ENCODE results near the gene PRDM8. TPM values are rescaled to one million over a fixed set of nuclear protein-coding genes. Genes with fewer than 3 reads are reported as not detected.

Gene PRDM8
- total RNA-seq, 1 experiment from 2014 or later: 0.09 TPM

DNA sequence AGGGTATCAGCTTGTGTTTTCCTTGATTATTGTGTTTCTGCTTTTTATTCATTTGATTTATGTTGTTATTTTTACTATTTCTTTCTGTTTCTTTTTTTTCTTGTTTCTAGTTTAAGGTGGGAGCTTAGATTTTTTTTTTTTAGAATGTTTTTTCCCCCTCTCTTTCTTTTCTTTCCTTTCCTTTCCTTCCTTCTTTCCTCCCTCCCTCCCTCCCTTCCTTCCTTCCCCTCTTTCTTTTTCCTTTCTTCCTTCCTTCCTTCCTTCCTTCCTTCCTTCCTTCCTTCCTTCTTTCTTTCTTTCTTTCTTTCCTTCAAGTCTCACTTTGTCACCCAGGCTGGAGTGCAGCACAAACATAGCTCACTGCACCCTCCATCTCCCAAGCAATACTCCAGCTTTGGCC lies 31.4 kb upstream of the PRDM8 start:
- ChIA-PET CTCF (no interaction called here), POLR2A (ENCODE audit: low non-redundant PET) (no interaction called here)
- Histone ChIP-seq H3K9me3 (ENCODE audit: low read depth, low read length, poor library complexity, severe bottlenecking) (no peaks in the 10 kb centered on the region), H3K4me3 (ENCODE audit: low read depth, low read length, poor library complexity, severe bottlenecking) (no peak overlapping the region), H3K27me3 (replicated peaks; ENCODE audit: insufficient read depth, low read depth, low read length, poor library complexity) (no peaks in the 10 kb centered on the region), H3K4me1 (ENCODE audit: insufficient read depth, low read length, poor library complexity, severe bottlenecking) (no peaks in the 10 kb centered on the region), H3K27ac (ENCODE audit: low read depth, low read length, poor library complexity, severe bottlenecking) (no peak overlapping the region), H3K36me3 (ENCODE audit: insufficient read depth, low read length, poor library complexity, severe bottlenecking) (no peaks in the 10 kb centered on the region)
- TF ChIP-seq, protein P1, sequence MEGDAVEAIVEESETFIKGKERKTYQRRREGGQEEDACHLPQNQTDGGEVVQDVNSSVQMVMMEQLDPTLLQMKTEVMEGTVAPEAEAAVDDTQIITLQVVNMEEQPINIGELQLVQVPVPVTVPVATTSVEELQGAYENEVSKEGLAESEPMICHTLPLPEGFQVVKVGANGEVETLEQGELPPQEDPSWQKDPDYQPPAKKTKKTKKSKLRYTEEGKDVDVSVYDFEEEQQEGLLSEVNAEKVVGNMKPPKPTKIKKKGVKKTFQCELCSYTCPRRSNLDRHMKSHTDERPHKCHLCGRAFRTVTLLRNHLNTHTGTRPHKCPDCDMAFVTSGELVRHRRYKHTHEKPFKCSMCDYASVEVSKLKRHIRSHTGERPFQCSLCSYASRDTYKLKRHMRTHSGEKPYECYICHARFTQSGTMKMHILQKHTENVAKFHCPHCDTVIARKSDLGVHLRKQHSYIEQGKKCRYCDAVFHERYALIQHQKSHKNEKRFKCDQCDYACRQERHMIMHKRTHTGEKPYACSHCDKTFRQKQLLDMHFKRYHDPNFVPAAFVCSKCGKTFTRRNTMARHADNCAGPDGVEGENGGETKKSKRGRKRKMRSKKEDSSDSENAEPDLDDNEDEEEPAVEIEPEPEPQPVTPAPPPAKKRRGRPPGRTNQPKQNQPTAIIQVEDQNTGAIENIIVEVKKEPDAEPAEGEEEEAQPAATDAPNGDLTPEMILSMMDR (conservative IDR thresholded peaks at IDR 0.05; ENCODE audit: low read depth, low read length): no peak
- TF ChIP-seq EZH2 (IDR thresholded peaks at IDR 0.05; ENCODE audit: borderline replicate concordance, low read depth, low read length, poor library complexity, severe bottlenecking): no peak
- no peak for DNase-seq (ENCODE audit: low spot score)
- no TSS peak for BruUV-seq (replicated peaks)
- intact Hi-C loops (cut with micrococcal nuclease; ENCODE audit: unreplicated experiment): no loop called here

DNA sequence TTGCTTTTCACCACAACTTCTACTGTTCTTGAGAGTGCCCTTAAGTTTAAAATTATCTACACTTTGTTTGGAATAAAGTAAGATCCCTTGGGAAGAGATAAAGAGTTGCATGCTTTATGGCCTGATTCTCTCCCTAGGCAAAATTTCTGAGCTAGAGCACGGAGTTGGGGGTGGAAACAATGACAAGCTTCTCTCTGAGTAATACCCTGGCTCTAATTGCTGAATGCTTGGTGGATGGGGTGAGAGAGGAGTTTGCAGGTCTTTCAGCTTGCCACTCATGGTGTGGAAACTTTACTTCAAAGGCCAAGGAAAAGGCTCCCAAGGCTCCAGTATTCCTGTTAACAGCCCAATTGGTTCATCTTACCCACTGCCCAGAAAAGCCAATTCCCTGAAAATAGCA lies 26.1 kb upstream of the PRDM8 start:
- no peak for DNase-seq (ENCODE audit: low spot score)
- CTCF ChIA-PET: interaction anchor here (0.6 kb wide), 1 partner anchor 1219 kb away, joined by 5 read pairs; no protein-coding TSS in a partner anchor
- TF ChIP-seq, protein P1 (conservative IDR thresholded peaks at IDR 0.05; ENCODE audit: low read depth, low read length): no peak
- no peak overlapping the region for H3K27ac ChIP-seq (ENCODE audit: low read depth, low read length, poor library complexity, severe bottlenecking)
- intact Hi-C loops (cut with micrococcal nuclease; ENCODE audit: unreplicated experiment): no loop called here
- no peaks in the 10 kb centered on the region for H3K27me3 ChIP-seq (replicated peaks; ENCODE audit: insufficient read depth, low read depth, low read length, poor library complexity)
- POLR2A ChIA-PET (ENCODE audit: low non-redundant PET): no interaction called here
- no TSS peak for BruUV-seq (replicated peaks)
- H3K4me1 ChIP-seq (ENCODE audit: insufficient read depth, low read length, poor library complexity, severe bottlenecking): no peaks in the 10 kb centered on the region
- H3K9me3 ChIP-seq (ENCODE audit: low read depth, low read length, poor library complexity, severe bottlenecking): no peaks in the 10 kb centered on the region
- H3K4me3 ChIP-seq (ENCODE audit: low read depth, low read length, poor library complexity, severe bottlenecking): no peak overlapping the region
- no peaks in the 10 kb centered on the region for H3K36me3 ChIP-seq (ENCODE audit: insufficient read depth, low read length, poor library complexity, severe bottlenecking)

DNA sequence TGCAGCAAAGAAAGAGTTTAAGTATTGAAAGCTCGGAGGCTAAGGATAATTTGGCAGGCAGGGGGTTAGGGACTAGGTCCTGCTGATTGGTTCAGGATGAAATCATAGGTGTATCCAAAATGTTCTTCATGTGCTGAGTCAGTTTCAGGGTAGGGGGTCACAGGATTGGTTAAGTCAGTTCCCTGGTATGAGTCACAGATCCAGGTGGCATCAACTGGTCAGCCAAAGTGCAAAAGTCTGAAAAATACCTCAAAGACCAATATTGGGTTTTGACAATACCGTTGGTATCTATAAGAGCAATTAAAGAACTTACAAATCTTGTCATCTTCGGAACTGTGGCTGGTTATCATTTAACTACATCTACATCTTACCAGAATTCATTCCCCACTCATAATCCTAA lies 25.6 kb upstream of the PRDM8 start:
- intact Hi-C loops (cut with micrococcal nuclease; ENCODE audit: unreplicated experiment): no loop called here
- CTCF ChIA-PET: no interaction called here
- BruUV-seq (replicated peaks): no TSS peak

More for the DNA sequence above, 25.6 kb upstream of the PRDM8 start:
- DNase-seq (ENCODE audit: low spot score): no peak
- Histone ChIP-seq H3K4me3 (ENCODE audit: low read depth, low read length, poor library complexity, severe bottlenecking) (no peak overlapping the region), H3K27ac (ENCODE audit: low read depth, low read length, poor library complexity, severe bottlenecking) (no peak overlapping the region), H3K27me3 (replicated peaks; ENCODE audit: insufficient read depth, low read depth, low read length, poor library complexity) (no peaks in the 10 kb centered on the region), H3K36me3 (ENCODE audit: insufficient read depth, low read length, poor library complexity, severe bottlenecking) (no peaks in the 10 kb centered on the region), H3K4me1 (ENCODE audit: insufficient read depth, low read length, poor library complexity, severe bottlenecking) (no peaks in the 10 kb centered on the region), H3K9me3 (ENCODE audit: low read depth, low read length, poor library complexity, severe bottlenecking) (no peaks in the 10 kb centered on the region)
- POLR2A ChIA-PET (ENCODE audit: low non-redundant PET): no interaction called here
- no peak for TF ChIP-seq EZH2 (IDR thresholded peaks at IDR 0.05; ENCODE audit: borderline replicate concordance, low read depth, low read length, poor library complexity, severe bottlenecking)
- TF ChIP-seq, protein P1 (conservative IDR thresholded peaks at IDR 0.05; ENCODE audit: low read depth, low read length): no peak

All from A673 (cell line).